ENCODE data around the gene SETBP1.

SETBP1 gene

GRCh38 chr18:44636241-44636640 lies 44.4 kb upstream of the SETBP1 start:
- no peak for TF ChIP-seq OSR1 (CRISPR knock-in tag; IDR thresholded peaks at IDR 0.05)
- no peak for TF ChIP-seq ZFP3 (CRISPR knock-in tag; IDR thresholded peaks at IDR 0.05)
- TF ChIP-seq SNAI2 (CRISPR knock-in tag; IDR thresholded peaks at IDR 0.05), result no peak
- no peak for TF ChIP-seq ARNTL (CRISPR knock-in tag; IDR thresholded peaks at IDR 0.05; ENCODE audit: borderline replicate concordance, low read depth)
- no peak for TF ChIP-seq CSDC2 (CRISPR knock-in tag; IDR thresholded peaks at IDR 0.05)
- TF ChIP-seq ESRRG (CRISPR knock-in tag; IDR thresholded peaks at IDR 0.05), result no peak
- no peak for TF ChIP-seq TSHZ2 (CRISPR knock-in tag; IDR thresholded peaks at IDR 0.05)
- no peak for TF ChIP-seq ZC3H10 (CRISPR knock-in tag; IDR thresholded peaks at IDR 0.05)
- TF ChIP-seq CSRNP3 (CRISPR knock-in tag; IDR thresholded peaks at IDR 0.05), result no peak
- no peak for TF ChIP-seq ZFP30 (CRISPR knock-in tag; IDR thresholded peaks at IDR 0.05)
- no peak for TF ChIP-seq POU6F1 (CRISPR knock-in tag; IDR thresholded peaks at IDR 0.05; ENCODE audit: borderline replicate concordance, low read depth)
- no peak for TF ChIP-seq RARB (CRISPR knock-in tag; IDR thresholded peaks at IDR 0.05)
- TF ChIP-seq ISL1 (CRISPR knock-in tag; IDR thresholded peaks at IDR 0.05), result no peak
- no peak for TF ChIP-seq TOX (CRISPR knock-in tag; IDR thresholded peaks at IDR 0.05; ENCODE audit: borderline replicate concordance)
- TF ChIP-seq ZNF70 (CRISPR knock-in tag; IDR thresholded peaks at IDR 0.05), result no peak
- TF ChIP-seq CREB5 (CRISPR knock-in tag; IDR thresholded peaks at IDR 0.05; ENCODE audit: low read depth), result no peak
- ATAC-seq, result no peak

GRCh38 chr18:44637210-44638033 lies 43.3 kb upstream of the SETBP1 start:
- TF ChIP-seq ZNF70 (CRISPR knock-in tag; IDR thresholded peaks at IDR 0.05), result no peak
- TF ChIP-seq ZNF565 (CRISPR knock-in tag; conservative IDR thresholded peaks at IDR 0.05; ENCODE audit: low read depth), result no peak
- no peak for TF ChIP-seq TOX (CRISPR knock-in tag; IDR thresholded peaks at IDR 0.05; ENCODE audit: borderline replicate concordance)
- no peak for TF ChIP-seq TSHZ2 (CRISPR knock-in tag; IDR thresholded peaks at IDR 0.05)
- TF ChIP-seq ZFP3 (CRISPR knock-in tag; IDR thresholded peaks at IDR 0.05), result no peak
- no peak for TF ChIP-seq GLIS3 (CRISPR knock-in tag; IDR thresholded peaks at IDR 0.05)
- TF ChIP-seq ZC3H10 (CRISPR knock-in tag; IDR thresholded peaks at IDR 0.05), result no peak
- no peak; the same call in 2 of the 3 replicates for ATAC-seq

GRCh38 chr18:44638034-44638540 lies 42.6 kb upstream of the SETBP1 start:
- no peak for ATAC-seq
- TF ChIP-seq ESRRG (CRISPR knock-in tag; IDR thresholded peaks at IDR 0.05) (no peak), ZC3H10 (CRISPR knock-in tag; IDR thresholded peaks at IDR 0.05) (no peak), GLIS3 (CRISPR knock-in tag; IDR thresholded peaks at IDR 0.05) (no peak), ZFP3 (CRISPR knock-in tag; IDR thresholded peaks at IDR 0.05) (no peak), CSDC2 (CRISPR knock-in tag; IDR thresholded peaks at IDR 0.05) (no peak), BACH2 (CRISPR knock-in tag; IDR thresholded peaks at IDR 0.05; ENCODE audit: borderline replicate concordance) (no peak), RARB (CRISPR knock-in tag; IDR thresholded peaks at IDR 0.05) (no peak), CSRNP3 (CRISPR knock-in tag; IDR thresholded peaks at IDR 0.05) (no peak), ZNF8 (CRISPR knock-in tag; IDR thresholded peaks at IDR 0.05) (no peak), ISL1 (CRISPR knock-in tag; IDR thresholded peaks at IDR 0.05) (no peak), TOX (CRISPR knock-in tag; IDR thresholded peaks at IDR 0.05; ENCODE audit: borderline replicate concordance) (no peak), OSR1 (CRISPR knock-in tag; IDR thresholded peaks at IDR 0.05) (no peak), TCF4 (CRISPR knock-in tag; IDR thresholded peaks at IDR 0.05; ENCODE audit: borderline replicate concordance) (no peak), ZNF70 (CRISPR knock-in tag; IDR thresholded peaks at IDR 0.05) (no peak), SNAI2 (CRISPR knock-in tag; IDR thresholded peaks at IDR 0.05) (no peak)

Measured in SK-N-SH treated with all-trans-retinoic acid at 6 μM for 48 hours (cell line).